ENCODE measurements around the gene DAPK2. TPM values are rescaled to one million over a fixed set of nuclear protein-coding genes. Genes with fewer than 3 reads are reported as not detected.

DAPK2 gene
- polyA plus RNA-seq, 1 of the 3 experiments (the other 2 are of a cell fraction), result 1.4 TPM

DNA sequence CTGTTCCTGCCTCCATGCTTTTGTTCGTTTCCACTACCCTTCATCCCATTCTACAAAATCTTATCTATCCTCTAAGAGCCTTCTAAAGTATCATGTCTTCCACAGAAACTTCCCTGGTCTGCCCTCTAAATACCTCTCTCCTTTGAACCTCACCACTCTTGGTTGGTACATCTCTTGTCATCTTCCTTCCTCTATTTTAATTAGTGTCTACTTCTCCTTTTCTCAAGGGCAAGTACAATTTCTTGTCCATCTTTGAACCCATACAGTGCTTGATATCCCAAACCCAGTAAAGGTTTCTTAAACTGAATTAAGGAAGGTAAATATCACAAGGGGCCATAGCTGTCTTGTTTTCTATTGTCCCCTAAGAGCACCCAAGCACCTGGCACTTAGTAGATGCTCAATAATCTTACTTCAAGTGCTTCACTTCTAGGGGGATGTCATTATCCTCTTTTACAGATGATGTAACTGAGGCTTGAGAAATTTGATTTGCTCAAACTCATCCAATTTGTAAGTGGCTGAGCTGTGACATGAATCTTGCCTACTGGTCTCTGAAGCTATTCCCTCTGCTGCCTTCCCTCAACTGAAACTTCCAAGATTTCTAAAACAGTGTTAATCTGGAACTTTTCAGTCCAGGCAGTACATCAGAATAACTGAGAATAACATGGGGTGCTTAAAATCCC, 2.6 kb upstream of the DAPK2 start:
- no peak overlapping the region for H3K27ac ChIP-seq (ENCODE audit: low read depth in 2 of 2, low read length in 1 of 2)
- 66% methylated on average over 1 of the region's 1 CpG for WGBS (ENCODE audit: low lambda C conversion rate)
- H3K79me2 ChIP-seq (ENCODE audit: insufficient read depth), result no peaks in the 10 kb centered on the region
- no peaks in the 10 kb centered on the region for H3K9me3 ChIP-seq
- H3K27me3 ChIP-seq (ENCODE audit: insufficient read depth), result no peaks in the 10 kb centered on the region
- H3K4me1 ChIP-seq (ENCODE audit: control insufficient read depth in 1 of 2, insufficient read depth in 2 of 2, low read depth in 1 of 2, low read length in 1 of 2), result peaks cover 0 to 9% of the 10 kb centered on the region in 2 experiments; a peak in 1 of 4 replicates
- no peak overlapping the region for H3K9ac ChIP-seq
- ChIA-PET CTCF (interaction anchor here (0.7 to 2.2 kb wide), 4 partner anchors 19 to 582 kb away, joined by 3 to 11 read pairs (median 5); no protein-coding TSS in a partner anchor), POLR2A (interaction anchor here (0.8 kb wide), 1 partner anchor 49 kb away, joined by 3 read pairs; no protein-coding TSS in a partner anchor)
- H3K9me2 ChIP-seq, result no peaks in the 10 kb centered on the region
- H3F3A ChIP-seq (replicated peaks; ENCODE audit: insufficient read depth), result no peaks in the 10 kb centered on the region
- H3K36me3 ChIP-seq (replicated peaks in 1 of 2; ENCODE audit: control insufficient read depth in 1 of 2, insufficient read depth in 2 of 2, low read length in 1 of 2), result no peaks in the 10 kb centered on the region
- no peak overlapping the region for H3K4me3 ChIP-seq (ENCODE audit: low read depth in 2 of 2, low read length in 1 of 2)
- H4K20me1 ChIP-seq (ENCODE audit: insufficient read depth), result no peaks in the 10 kb centered on the region
- TF ChIP-seq YY1 (IDR thresholded peaks at IDR 0.05; ENCODE audit: low read depth) (no peak), FOXJ3 (CRISPR knock-in tag; IDR thresholded peaks at IDR 0.05) (no peak), FOSL2 (IDR thresholded peaks at IDR 0.05; ENCODE audit: borderline replicate concordance, low read depth) (no peak), FOXM1 (IDR thresholded peaks at IDR 0.05; ENCODE audit: low read depth) (no peak), MEF2A (IDR thresholded peaks at IDR 0.05; ENCODE audit: borderline replicate concordance, low read depth) (no peak), EP300 (IDR thresholded peaks at IDR 0.05; ENCODE audit: borderline replicate concordance in 1 of 2, low read depth in 1 of 2, low read length in 1 of 2) (no peak)
- no peak overlapping the region for H3K4me2 ChIP-seq
- DNase-seq, result no peak
- H2AFZ ChIP-seq (ENCODE audit: low read depth), result no peak overlapping the region

DNA sequence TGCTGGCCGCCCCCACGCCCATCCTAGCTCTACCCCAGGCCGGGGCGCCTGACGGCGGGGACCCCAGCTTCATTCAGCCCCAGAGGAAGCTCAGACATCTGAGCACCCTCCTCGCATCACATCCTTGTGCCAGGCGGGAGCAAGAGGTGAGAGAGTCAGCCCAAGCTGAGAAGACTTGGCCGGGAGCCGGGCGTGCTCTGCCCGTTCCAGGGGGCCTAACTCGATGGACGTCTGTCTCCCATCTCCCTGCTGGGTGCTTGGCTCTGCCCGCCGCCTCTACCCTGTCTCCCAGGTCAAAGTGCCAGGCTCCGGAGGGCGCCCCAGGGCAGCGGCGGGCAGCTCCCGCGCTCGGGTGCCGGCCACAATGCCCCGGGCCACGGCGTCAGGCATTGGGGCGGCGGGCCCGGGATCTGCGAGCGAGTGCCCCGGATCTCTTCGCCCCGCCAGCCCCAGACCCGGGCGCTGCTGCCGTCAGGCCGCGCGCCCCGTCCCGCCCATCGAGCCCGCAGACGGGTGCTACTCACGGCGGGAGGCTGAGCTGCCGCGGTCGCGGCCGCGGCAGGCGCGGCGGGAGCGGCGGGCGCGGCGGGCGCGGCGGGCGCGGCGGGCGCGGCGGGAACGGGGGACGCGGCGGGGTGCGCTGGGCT, 388 bp downstream of the DAPK2 start:
- Histone ChIP-seq H3K9ac (peak overlapping the region; percentile 52; the same call in 1 of the 2 replicates), H3K79me2 (ENCODE audit: insufficient read depth) (no peaks in the 10 kb centered on the region)

More for the DNA sequence above, 388 bp downstream of the DAPK2 start:
- Histone ChIP-seq H4K20me1 (ENCODE audit: insufficient read depth) (no peaks in the 10 kb centered on the region), H3K9me2 (no peaks in the 10 kb centered on the region), H3K9me3 (no peaks in the 10 kb centered on the region), H3K27ac (ENCODE audit: low read depth in 2 of 2, low read length in 1 of 2) (no peak overlapping the region), H2AFZ (ENCODE audit: low read depth) (peak overlapping the region; percentile 81; the same call in 1 of the 2 replicates), H3K4me3 (ENCODE audit: low read depth in 2 of 2, low read length in 1 of 2) (peak overlapping the region; percentile 61 to 64; a peak in 3 of 4 replicates), H3K36me3 (replicated peaks in 1 of 2; ENCODE audit: control insufficient read depth in 1 of 2, insufficient read depth in 2 of 2, low read length in 1 of 2) (no peaks in the 10 kb centered on the region), H3K4me1 (ENCODE audit: control insufficient read depth in 1 of 2, insufficient read depth in 2 of 2, low read depth in 1 of 2, low read length in 1 of 2) (peaks cover 0 to 14% of the 10 kb centered on the region in 2 experiments; a peak in 1 of 4 replicates), H3K27me3 (ENCODE audit: insufficient read depth) (no peaks in the 10 kb centered on the region), H3K4me2 (peak overlapping the region; percentile 77), H3F3A (replicated peaks; ENCODE audit: insufficient read depth) (no peaks in the 10 kb centered on the region)
- WGBS (ENCODE audit: low lambda C conversion rate), result 13% methylated on average over 51 of the region's 76 CpGs
- DNase-seq, result peak; percentile 89
- POLR2A ChIA-PET, result no interaction called here
- CTCF ChIA-PET, result interaction anchor here (0.5 to 4.2 kb wide), 45 partner anchors 9 to 1660 kb away, joined by 3 to 34 read pairs (median 4); partner anchors contain the start of gene CIAO2A
- TF ChIP-seq, protein P1, sequence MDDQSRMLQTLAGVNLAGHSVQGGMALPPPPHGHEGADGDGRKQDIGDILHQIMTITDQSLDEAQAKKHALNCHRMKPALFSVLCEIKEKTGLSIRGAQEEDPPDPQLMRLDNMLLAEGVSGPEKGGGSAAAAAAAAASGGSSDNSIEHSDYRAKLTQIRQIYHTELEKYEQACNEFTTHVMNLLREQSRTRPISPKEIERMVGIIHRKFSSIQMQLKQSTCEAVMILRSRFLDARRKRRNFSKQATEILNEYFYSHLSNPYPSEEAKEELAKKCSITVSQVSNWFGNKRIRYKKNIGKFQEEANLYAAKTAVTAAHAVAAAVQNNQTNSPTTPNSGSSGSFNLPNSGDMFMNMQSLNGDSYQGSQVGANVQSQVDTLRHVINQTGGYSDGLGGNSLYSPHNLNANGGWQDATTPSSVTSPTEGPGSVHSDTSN (IDR thresholded peaks at IDR 0.05), result no peak
- TF ChIP-seq, protein P2, sequence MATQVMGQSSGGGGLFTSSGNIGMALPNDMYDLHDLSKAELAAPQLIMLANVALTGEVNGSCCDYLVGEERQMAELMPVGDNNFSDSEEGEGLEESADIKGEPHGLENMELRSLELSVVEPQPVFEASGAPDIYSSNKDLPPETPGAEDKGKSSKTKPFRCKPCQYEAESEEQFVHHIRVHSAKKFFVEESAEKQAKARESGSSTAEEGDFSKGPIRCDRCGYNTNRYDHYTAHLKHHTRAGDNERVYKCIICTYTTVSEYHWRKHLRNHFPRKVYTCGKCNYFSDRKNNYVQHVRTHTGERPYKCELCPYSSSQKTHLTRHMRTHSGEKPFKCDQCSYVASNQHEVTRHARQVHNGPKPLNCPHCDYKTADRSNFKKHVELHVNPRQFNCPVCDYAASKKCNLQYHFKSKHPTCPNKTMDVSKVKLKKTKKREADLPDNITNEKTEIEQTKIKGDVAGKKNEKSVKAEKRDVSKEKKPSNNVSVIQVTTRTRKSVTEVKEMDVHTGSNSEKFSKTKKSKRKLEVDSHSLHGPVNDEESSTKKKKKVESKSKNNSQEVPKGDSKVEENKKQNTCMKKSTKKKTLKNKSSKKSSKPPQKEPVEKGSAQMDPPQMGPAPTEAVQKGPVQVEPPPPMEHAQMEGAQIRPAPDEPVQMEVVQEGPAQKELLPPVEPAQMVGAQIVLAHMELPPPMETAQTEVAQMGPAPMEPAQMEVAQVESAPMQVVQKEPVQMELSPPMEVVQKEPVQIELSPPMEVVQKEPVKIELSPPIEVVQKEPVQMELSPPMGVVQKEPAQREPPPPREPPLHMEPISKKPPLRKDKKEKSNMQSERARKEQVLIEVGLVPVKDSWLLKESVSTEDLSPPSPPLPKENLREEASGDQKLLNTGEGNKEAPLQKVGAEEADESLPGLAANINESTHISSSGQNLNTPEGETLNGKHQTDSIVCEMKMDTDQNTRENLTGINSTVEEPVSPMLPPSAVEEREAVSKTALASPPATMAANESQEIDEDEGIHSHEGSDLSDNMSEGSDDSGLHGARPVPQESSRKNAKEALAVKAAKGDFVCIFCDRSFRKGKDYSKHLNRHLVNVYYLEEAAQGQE (IDR thresholded peaks at IDR 0.05; ENCODE audit: low read depth, low read length), result no peak
- TF ChIP-seq EZH2phosphoT487 (IDR thresholded peaks at IDR 0.05; ENCODE audit: borderline replicate concordance, low read depth) (no peak), TCF12 (IDR thresholded peaks at IDR 0.05) (no peak), NFIC (IDR thresholded peaks at IDR 0.05; ENCODE audit: borderline replicate concordance) (no peak), TAF1 (IDR thresholded peaks at IDR 0.05; ENCODE audit: borderline replicate concordance, low read depth, low read length) (no peak), JUND (IDR thresholded peaks at IDR 0.05) (no peak), RAD21 (IDR thresholded peaks at IDR 0.05; ENCODE audit: low read length) (no peak), FOSL2 (IDR thresholded peaks at IDR 0.05; ENCODE audit: borderline replicate concordance, low read depth) (no peak), SMC3 (IDR thresholded peaks at IDR 0.05; ENCODE audit: low read depth, low read length) (no peak), FOXJ3 (CRISPR knock-in tag; IDR thresholded peaks at IDR 0.05) (no peak), RFX5 (IDR thresholded peaks at IDR 0.05; ENCODE audit: low read length) (no peak), MEF2A (IDR thresholded peaks at IDR 0.05; ENCODE audit: borderline replicate concordance, low read depth) (no peak), MXI1 (IDR thresholded peaks at IDR 0.05; ENCODE audit: low read depth, low read length) (no peak)
- TF ChIP-seq, protein P3, sequence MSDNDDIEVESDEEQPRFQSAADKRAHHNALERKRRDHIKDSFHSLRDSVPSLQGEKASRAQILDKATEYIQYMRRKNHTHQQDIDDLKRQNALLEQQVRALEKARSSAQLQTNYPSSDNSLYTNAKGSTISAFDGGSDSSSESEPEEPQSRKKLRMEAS (IDR thresholded peaks at IDR 0.05; ENCODE audit: low read depth), result no peak

Data from SK-N-SH (cell line).